Measurements from ENCODE around the gene ANO9.
"Not testable (repeated sequence)": the region's sequence is repeated elsewhere in the genome, so short reads cannot be mapped to it uniquely, and the experiment has no call there.

Gene ANO9

DNA sequence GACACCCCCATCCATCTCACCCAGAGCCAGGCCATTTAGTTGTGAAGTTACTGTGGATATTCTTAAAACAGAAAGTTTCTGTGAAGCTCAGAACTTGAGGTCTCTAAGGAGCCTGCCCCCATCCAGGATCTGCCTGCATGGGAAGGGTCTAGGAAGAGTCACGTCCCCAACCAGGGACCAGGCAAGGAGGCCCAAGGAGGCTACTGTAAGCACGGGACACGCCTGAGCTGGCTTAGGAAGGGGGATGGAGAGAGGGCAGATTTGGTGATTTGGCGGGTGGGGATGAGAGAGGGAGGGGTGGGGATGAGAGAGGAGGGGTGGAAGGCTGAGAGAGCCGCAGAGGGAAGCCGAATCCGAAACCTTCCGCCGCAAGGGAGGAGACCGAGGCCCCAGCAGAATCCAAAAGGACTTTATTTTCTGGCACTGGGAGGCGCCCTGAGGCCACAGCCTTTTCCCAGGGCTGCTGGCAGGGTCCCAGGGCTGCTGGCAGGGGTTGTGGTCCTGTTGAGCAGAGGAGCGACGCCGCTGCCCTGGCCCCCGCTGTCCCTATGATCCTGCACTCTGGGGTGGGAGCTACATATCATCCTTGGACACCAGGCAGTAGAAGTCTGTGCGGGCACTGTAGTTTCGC lies 36.4 kb downstream of the ANO9 start:
- intact Hi-C loops (cut with micrococcal nuclease) = no loop called here
- Mint-ChIP-seq H3K27ac (no peak overlapping the region), H3K4me3 (peak overlapping the region; percentile 33), H3K36me3 (ENCODE audit: low read depth) (no peaks in the 10 kb centered on the region), H3K9me3 (no peaks in the 10 kb centered on the region), H3K4me1 (ENCODE audit: low read depth) (peaks cover 9% of the 10 kb centered on the region), H3K27me3 (peaks cover 2% of the 10 kb centered on the region)

DNA sequence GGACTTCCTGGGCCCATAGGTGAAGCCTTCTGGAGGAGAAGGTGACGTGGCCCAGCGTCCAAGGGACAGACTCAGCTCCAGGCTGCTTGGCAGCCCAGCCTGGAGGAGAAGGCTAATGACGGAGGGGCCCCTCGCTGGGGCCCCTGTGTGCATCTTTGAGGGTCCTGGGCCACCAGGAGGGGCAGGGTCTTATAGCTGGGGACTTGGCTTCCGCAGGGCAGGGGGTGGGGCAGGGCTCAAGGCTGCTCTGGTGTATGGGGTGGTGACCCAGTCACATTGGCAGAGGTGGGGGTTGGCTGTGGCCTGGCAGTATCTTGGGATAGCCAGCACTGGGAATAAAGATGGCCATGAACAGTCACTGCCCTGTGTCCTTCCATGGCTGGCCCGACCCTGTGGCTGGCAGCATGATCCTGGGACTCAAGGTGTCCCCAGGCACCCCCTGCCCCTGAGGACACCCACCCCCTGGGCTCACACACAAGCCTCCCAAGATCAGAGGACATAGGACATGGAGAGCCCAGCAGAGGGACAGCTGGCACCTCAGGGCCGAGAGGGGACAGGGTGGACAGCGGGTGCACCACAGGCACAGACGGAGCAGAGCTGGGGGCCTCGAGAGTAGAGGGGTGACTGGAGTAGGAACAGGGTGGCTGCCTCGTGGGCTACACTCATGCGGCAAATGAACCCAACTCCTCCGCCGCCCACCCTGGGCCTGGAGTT lies 37.1 kb downstream of the ANO9 start:
- H3K4me3 Mint-ChIP-seq = no peak overlapping the region

DNA sequence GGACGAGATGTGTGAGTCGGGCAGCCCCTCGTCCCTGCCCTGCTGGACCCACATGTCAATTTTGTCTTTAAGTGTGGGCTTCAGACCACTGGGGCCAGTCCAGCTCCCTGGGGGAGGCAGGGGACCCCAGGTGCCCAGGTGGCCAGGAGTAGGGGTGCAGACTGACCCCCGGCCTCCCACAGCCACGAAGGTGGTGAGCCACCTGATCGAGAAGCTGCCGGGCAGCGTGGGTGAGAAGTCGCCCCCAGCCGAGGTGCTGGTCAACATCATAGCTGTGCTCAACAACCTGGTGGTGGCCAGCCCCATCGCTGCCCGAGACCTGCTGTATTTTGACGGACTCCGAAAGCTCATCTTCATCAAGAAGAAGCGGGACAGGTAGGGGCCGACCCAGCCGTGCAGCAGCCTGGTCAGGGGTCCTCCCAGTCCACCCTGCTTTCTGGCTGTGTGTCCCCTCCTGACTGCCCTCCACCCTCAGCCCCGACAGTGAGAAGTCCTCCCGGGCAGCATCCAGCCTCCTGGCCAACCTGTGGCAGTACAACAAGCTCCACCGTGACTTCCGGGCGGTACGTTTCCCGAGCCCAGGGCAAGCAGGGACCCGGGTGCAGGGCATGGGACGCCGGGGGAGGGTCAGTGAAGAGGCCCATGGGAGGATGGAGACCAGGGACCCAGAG lies 37.9 kb downstream of the ANO9 start:
- intact Hi-C loops (cut with micrococcal nuclease) = no loop called here
- peak overlapping the region; percentile 6 for H3K27ac Mint-ChIP-seq
- H3K9me3 Mint-ChIP-seq = peaks cover 12% of the 10 kb centered on the region
- no peaks in the 10 kb centered on the region for H3K36me3 Mint-ChIP-seq (ENCODE audit: low read depth)
- peaks cover 9% of the 10 kb centered on the region for H3K27me3 Mint-ChIP-seq
- H3K4me3 Mint-ChIP-seq = no peak overlapping the region
- peaks cover 9% of the 10 kb centered on the region for H3K4me1 Mint-ChIP-seq (ENCODE audit: low read depth)

More for the DNA sequence above, 37.1 kb downstream of the ANO9 start:
- peaks cover 4% of the 10 kb centered on the region for H3K27me3 Mint-ChIP-seq
- H3K9me3 Mint-ChIP-seq = peaks cover 4% of the 10 kb centered on the region
- peaks cover 9% of the 10 kb centered on the region for H3K4me1 Mint-ChIP-seq (ENCODE audit: low read depth)
- peak overlapping the region; percentile 6 for H3K27ac Mint-ChIP-seq
- no peaks in the 10 kb centered on the region for H3K36me3 Mint-ChIP-seq (ENCODE audit: low read depth)
- intact Hi-C loops (cut with micrococcal nuclease) = no loop called here

DNA sequence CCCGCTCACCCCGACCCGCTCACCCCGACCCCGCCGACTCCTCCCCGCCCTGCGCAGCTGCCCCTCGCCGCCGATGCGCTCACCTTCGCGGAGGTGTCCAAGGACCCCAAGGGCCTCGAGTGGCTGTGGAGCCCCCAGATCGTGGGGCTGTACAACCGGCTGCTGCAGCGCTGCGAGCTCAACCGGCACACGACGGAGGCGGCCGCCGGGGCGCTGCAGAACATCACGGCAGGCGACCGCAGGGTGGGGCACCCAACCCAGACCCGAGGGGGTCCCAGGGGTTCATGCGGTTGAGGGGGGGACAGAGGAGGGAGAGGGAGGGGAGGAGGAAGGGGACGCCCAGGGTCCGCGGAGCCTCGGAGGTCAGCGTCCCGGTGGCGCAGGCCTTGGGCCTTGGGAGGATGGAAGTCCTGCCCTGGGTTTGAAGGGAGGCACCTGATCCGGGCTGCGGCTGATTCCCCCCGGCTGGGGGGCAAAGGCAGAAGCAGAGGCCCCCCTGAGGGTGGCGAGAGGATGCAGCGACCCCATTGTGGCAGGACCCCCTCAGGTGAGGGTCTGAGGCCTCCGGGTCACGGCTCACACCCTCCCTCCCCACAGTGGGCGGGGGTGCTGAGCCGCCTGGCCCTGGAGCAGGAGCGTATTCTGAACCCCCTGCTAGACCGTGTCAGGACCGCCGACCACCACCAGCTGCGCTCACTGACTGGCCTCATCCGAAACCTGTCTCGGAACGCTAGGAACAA lies 38.6 kb downstream of the ANO9 start:
- Mint-ChIP-seq H3K27me3 (peaks cover 12% of the 10 kb centered on the region), H3K4me1 (ENCODE audit: low read depth) (peaks cover 14% of the 10 kb centered on the region), H3K27ac (no peak overlapping the region), H3K9me3 (peaks cover 18% of the 10 kb centered on the region), H3K36me3 (ENCODE audit: low read depth) (no peaks in the 10 kb centered on the region), H3K4me3 (no peak overlapping the region)
- intact Hi-C loops (cut with micrococcal nuclease) = no loop called here

DNA sequence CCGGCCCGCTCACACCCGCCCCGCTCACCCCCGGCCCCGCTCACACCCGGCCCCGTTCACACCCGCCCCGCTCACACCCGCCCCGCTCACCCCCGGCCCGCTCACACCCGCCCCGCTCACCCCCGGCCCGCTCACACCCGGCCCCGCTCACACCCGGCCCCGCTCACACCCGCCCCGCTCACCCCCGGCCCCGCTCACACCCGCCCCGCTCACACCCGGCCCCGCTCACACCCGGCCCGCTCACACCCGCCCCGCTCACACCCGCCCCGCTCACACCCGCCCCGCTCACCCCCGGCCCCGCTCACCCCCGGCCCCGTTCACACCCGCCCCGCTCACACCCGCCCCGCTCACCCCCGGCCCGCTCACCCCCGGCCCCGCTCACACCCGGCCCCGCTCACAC lies 40.6 kb downstream of the ANO9 start:
- Mint-ChIP-seq H3K27me3 (peaks cover 26% of the 10 kb centered on the region), H3K9me3 (peaks cover 18% of the 10 kb centered on the region), H3K4me1 (ENCODE audit: low read depth) (peaks cover 12% of the 10 kb centered on the region)
- H3K27ac Mint-ChIP-seq; H3K36me3 Mint-ChIP-seq (ENCODE audit: low read depth); intact Hi-C loops (cut with micrococcal nuclease); H3K4me3 Mint-ChIP-seq: not testable (repeated sequence)

DNA sequence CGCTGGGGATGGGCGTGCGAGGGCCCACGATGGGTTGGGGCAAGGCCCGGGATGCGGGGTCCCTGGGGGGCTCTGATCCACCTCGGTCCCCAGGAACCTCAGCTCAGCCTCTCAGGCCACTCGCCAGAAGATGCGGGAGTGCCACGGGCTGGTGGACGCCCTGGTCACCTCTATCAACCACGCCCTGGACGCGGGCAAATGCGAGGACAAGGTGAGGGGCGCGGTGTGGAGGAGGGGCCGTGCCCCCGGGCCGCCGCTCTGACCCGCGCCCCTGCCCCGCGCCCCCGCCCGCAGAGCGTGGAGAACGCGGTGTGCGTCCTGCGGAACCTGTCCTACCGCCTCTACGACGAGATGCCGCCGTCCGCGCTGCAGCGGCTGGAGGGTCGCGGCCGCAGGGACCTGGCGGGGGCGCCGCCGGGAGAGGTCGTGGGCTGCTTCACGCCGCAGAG lies 41.5 kb downstream of the ANO9 start:
- peaks cover 29% of the 10 kb centered on the region for H3K27me3 Mint-ChIP-seq
- H3K27ac Mint-ChIP-seq = no peak overlapping the region
- peaks cover 12% of the 10 kb centered on the region for H3K4me1 Mint-ChIP-seq (ENCODE audit: low read depth)
- intact Hi-C loops (cut with micrococcal nuclease) = no loop called here
- H3K36me3 Mint-ChIP-seq (ENCODE audit: low read depth) = no peaks in the 10 kb centered on the region
- no peak overlapping the region for H3K4me3 Mint-ChIP-seq
- H3K9me3 Mint-ChIP-seq = peaks cover 18% of the 10 kb centered on the region

DNA sequence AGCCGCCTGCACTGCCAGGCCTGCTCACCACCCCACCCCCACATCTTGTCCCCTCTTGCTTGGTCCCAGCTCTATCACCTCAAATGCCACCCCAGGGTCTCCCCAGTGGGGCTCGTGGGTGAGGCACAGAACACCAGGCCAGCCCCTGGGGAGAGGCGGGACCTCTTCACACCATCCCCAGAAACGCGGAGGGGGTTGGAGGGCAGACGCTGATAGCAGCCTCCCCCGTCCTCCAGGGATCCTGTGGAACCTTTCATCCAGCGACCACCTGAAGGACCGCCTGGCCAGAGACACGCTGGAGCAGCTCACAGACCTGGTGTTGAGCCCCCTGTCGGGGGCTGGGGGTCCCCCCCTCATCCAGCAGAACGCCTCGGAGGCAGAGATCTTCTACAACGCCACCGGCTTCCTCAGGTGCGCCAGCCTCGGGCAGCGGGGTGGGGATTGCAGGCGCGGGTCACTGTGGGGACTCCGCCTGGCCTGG lies 42.0 kb downstream of the ANO9 start:
- Mint-ChIP-seq H3K27me3 (peaks cover 29% of the 10 kb centered on the region), H3K36me3 (ENCODE audit: low read depth) (no peaks in the 10 kb centered on the region), H3K27ac (no peak overlapping the region), H3K9me3 (peaks cover 18% of the 10 kb centered on the region), H3K4me3 (no peak overlapping the region), H3K4me1 (ENCODE audit: low read depth) (peaks cover 12% of the 10 kb centered on the region)
- intact Hi-C loops (cut with micrococcal nuclease) = no loop called here

DNA sequence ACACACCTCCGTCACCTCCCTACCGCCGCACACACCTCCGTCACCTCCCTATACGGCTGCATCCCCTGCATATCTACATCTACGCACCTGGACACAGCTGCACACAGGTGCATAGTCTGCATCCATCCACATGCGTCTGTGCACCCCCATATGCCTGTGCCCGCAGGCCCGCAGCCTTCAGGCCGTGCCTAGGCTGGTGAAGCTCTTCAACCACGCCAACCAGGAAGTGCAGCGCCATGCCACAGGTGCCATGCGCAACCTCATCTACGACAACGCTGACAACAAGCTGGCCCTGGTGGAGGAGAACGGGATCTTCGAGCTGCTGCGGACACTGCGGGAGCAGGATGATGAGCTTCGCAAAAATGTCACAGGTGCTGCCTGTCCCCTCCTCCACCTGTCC lies 43.0 kb downstream of the ANO9 start:
- peak overlapping the region; percentile 13 for H3K27ac Mint-ChIP-seq
- H3K9me3 Mint-ChIP-seq = peaks cover 18% of the 10 kb centered on the region
- no peak overlapping the region for H3K4me3 Mint-ChIP-seq
- peaks cover 12% of the 10 kb centered on the region for H3K4me1 Mint-ChIP-seq (ENCODE audit: low read depth)
- no peaks in the 10 kb centered on the region for H3K36me3 Mint-ChIP-seq (ENCODE audit: low read depth)
- H3K27me3 Mint-ChIP-seq = peaks cover 32% of the 10 kb centered on the region
- intact Hi-C loops (cut with micrococcal nuclease) = no loop called here

DNA sequence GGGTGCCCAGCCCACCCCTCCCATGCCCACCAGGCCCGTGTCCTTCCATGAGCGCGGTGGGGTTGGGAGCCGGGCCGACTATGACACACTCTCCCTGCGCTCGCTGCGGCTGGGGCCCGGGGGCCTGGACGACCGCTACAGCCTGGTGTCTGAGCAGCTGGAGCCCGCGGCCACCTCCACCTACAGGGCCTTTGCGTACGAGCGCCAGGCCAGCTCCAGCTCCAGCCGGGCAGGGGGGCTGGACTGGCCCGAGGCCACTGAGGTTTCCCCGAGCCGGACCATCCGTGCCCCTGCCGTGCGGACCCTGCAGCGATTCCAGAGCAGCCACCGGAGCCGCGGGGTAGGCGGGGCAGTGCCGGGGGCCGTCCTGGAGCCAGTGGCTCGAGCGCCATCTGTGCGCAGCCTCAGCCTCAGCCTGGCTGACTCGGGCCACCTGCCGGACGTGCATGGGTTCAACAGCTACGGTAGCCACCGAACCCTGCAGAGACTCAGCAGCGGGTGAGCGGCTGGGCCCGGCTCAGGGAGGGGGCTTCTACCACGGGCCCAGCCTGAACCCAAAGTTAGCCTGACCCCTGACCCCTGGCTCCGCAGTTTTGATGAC lies 44.8 kb downstream of the ANO9 start:
- Mint-ChIP-seq H3K27me3 (peaks cover 30% of the 10 kb centered on the region), H3K36me3 (ENCODE audit: low read depth) (no peaks in the 10 kb centered on the region), H3K27ac (no peak overlapping the region), H3K9me3 (peaks cover 18% of the 10 kb centered on the region), H3K4me3 (peak overlapping the region; percentile 66), H3K4me1 (ENCODE audit: low read depth) (peaks cover 12% of the 10 kb centered on the region)
- intact Hi-C loops (cut with micrococcal nuclease) = no loop called here

DNA sequence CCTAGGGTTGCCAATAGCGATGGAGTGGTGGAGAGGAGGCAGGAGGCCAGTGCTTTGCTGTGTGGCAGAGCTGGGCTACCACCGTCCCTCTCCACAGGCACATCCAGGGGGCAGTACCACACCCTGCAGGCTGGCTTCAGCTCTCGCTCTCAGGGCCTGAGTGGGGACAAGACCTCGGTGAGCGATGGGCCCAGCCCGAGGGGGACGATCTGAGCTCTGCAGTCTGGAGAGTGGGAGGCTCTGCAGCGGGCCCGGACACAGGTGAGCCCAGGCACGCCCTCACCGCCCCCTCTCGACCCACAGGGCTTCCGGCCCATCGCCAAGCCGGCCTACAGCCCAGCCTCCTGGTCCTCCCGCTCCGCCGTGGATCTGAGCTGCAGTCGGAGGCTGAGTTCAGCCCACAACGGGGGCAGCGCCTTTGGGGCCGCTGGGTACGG lies 45.3 kb downstream of the ANO9 start:
- no peak overlapping the region for H3K4me3 Mint-ChIP-seq
- H3K4me1 Mint-ChIP-seq (ENCODE audit: low read depth) = peaks cover 13% of the 10 kb centered on the region
- H3K9me3 Mint-ChIP-seq = peaks cover 18% of the 10 kb centered on the region
- intact Hi-C loops (cut with micrococcal nuclease) = no loop called here
- no peaks in the 10 kb centered on the region for H3K36me3 Mint-ChIP-seq (ENCODE audit: low read depth)
- peaks cover 32% of the 10 kb centered on the region for H3K27me3 Mint-ChIP-seq
- H3K27ac Mint-ChIP-seq = no peak overlapping the region

DNA sequence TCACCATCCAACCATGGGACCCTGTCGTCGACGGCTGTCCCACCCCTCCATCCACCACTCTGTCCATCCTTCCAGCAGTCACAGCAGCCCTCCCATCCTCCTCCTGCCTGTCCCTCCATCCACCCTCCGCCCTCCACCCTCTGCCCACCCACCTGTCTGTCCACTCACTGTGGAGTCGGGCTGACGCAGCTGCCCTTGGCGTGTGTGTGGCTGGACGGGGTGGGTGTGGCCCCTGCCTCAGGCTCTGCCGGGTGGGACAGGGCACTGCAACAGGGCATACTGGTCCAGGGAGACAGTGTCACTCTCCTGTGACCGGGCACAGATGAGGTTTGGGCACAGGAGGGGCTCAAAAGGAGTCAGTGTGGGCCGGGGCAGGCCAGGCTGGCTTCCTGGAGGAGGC lies 45.9 kb downstream of the ANO9 start:
- no peak overlapping the region for H3K4me3 Mint-ChIP-seq
- intact Hi-C loops (cut with micrococcal nuclease) = no loop called here
- H3K27me3 Mint-ChIP-seq = peaks cover 34% of the 10 kb centered on the region
- H3K9me3 Mint-ChIP-seq = peaks cover 18% of the 10 kb centered on the region
- peaks cover 17% of the 10 kb centered on the region for H3K4me1 Mint-ChIP-seq (ENCODE audit: low read depth)
- H3K36me3 Mint-ChIP-seq (ENCODE audit: low read depth) = no peaks in the 10 kb centered on the region
- H3K27ac Mint-ChIP-seq = no peak overlapping the region

DNA sequence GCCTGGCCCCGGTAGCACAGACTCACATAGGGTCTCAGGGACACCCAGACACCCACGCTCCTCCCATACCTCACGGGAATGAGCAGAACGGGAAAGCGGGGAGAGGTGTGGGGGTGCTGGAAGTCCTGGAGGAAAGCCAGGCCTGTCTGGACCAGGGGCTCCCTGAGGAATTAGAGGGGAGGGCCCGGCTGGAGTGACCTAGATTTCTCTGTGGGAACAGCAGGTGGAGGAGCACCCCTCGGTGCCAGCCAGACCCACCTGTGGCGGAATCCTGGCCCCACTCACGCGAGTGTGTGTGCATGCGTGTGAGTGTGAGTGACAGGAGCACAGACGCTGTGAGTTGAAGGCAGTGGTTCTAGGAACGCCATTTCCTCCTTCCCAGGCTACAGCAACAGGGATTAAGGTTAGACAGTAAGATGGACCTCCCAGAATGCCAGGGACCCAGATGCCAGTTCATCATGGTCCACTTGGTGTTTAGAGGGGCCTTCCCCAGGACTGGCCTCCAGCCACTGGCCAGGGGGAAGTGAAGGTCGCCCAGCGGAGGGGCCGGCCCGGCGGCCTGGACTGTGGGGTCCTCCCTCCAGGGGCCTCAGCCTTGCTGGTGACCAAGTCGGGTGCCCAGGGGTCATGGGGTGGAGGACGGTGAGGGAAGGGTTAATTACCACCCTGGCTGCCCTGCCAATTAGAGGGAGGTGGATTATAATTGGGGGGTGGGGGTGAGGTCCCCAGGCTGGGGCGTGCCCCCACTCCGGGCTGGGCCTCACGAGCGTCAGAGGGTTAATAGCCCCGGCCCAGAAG lies 46.8 kb downstream of the ANO9 start:
- Mint-ChIP-seq H3K36me3 (ENCODE audit: low read depth) (no peaks in the 10 kb centered on the region), H3K4me1 (ENCODE audit: low read depth) (peaks cover 17% of the 10 kb centered on the region), H3K9me3 (peaks cover 18% of the 10 kb centered on the region), H3K27me3 (peaks cover 34% of the 10 kb centered on the region), H3K4me3 (no peak overlapping the region), H3K27ac (no peak overlapping the region)
- intact Hi-C loops (cut with micrococcal nuclease) = no loop called here

All from dendritic cell treated with granulocyte-macrophage colony-stimulating factor and Interleukin-4, amounts not matched to agents 40 ng/mL and 50 ng/mL, for 4 days (primary cell).